HCT116 (cell line): ENCODE results near the gene TATDN2.

Source experiments
- CEBPB ChIP-seq: IDR thresholded peaks from 2 replicates; pipeline ENCODE4 v1.6.1; 2012; ENCODE audit warnings: low read depth
- CTCF ChIP-seq, 3 experiments: fragments of 200-600 bp in 1 of 3; sonication (generic) in 1 of 3; IDR thresholded peaks in 2 of 3; conservative IDR thresholded peaks in 1 of 3; 2 replicates each; pipeline ENCODE4 v1.5.1; 2012 to 2017; ENCODE audit warnings: low read depth in 2 of 3, low read length in 2 of 3, antibody characterized with exemption in 1 of 3, borderline replicate concordance in 1 of 3, control low read depth in 1 of 3, mild to moderate bottlenecking in 1 of 3, mixed read lengths in 1 of 3, mixed run types in 1 of 3, moderate library complexity in 1 of 3; ENCODE audit not compliant: insufficient read depth in 1 of 3
- EZH2 ChIP-seq: fragments of 200-600 bp; sonication (generic); IDR thresholded peaks from 2 replicates; pipeline ENCODE4 v1.6.1; 2017; ENCODE audit warnings: antibody characterized with exemption, mixed run types
- POLR2A ChIP-seq: IDR thresholded peaks from 2 replicates; pipeline ENCODE4 v1.7.0; 2011; ENCODE audit warnings: borderline replicate concordance; ENCODE audit not compliant: insufficient read depth, insufficient read length; ENCODE audit errors: extremely low read depth
- RAD21 ChIP-seq: IDR thresholded peaks from 2 replicates; pipeline ENCODE4 v1.6.1; 2012; ENCODE audit warnings: low read depth, mild to moderate bottlenecking
- SIN3A ChIP-seq: IDR thresholded peaks from 2 replicates; pipeline ENCODE4 v1.6.1; 2012; ENCODE audit warnings: low read depth
- SRF ChIP-seq: IDR thresholded peaks from 2 replicates; pipeline ENCODE4 v1.6.1; 2012; ENCODE audit warnings: low read depth
- YY1 ChIP-seq: IDR thresholded peaks from 2 replicates; pipeline ENCODE4 v1.6.1; 2011; ENCODE audit warnings: low read length, low read depth, moderate library complexity, mild to moderate bottlenecking; ENCODE audit not compliant: insufficient replicate concordance; ENCODE audit errors: extremely low read depth
- ZBTB33 ChIP-seq: IDR thresholded peaks from 2 replicates; pipeline ENCODE4 v1.6.1; 2011; ENCODE audit warnings: mild to moderate bottlenecking, low read length, moderate library complexity; ENCODE audit not compliant: insufficient replicate concordance; ENCODE audit errors: extremely low read depth
- ZFX ChIP-seq: fragments of 450-650 bp; IDR thresholded peaks from 2 replicates; pipeline ENCODE4 v1.6.1; 2017

DNA sequence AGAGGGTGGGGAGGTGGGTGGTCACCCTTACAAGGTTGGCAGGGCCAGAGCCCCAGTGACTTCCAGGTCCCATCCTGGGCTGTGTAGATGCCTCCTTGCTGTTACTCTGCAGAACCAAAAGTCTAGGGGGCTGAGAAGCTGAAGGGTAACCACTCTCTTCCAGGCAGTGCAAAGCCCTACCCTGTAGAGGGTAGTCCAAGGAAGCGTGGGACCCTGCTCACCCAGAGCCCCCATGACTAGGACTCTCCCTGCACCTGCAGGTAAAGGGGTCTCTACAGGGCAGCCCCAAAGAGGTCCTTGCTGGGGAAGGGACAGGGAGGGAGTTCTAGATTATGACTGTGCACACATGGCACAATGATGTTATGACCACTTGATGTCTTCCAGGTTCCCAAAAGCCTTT, 30.2 kb downstream of the TATDN2 start:
- TF ChIP-seq CTCF (IDR thresholded peaks at IDR 0.05 in 2 of 3, conservative IDR thresholded peaks at IDR 0.05 in 1 of 3; ENCODE audit: borderline replicate concordance in 1 of 3, insufficient read depth in 1 of 3, low read depth in 2 of 3, low read length in 2 of 3) = no peak
- TF ChIP-seq ZFX = no peak
- no peak for TF ChIP-seq EZH2
- no peak for TF ChIP-seq POLR2A
- TF ChIP-seq RAD21 = no peak
- TF ChIP-seq YY1 = no peak
- no peak for TF ChIP-seq CEBPB
- no peak for TF ChIP-seq SIN3A
- TF ChIP-seq SRF = no peak
- no peak for TF ChIP-seq ZBTB33
